ENCODE data around the gene ST7.

- TF ChIP-seq BHLHE40 (IDR thresholded peaks at IDR 0.05; ENCODE audit: borderline replicate concordance) (no peak), CTBP1 (IDR thresholded peaks at IDR 0.05; ENCODE audit: borderline replicate concordance) (no peak), FOXM1 (IDR thresholded peaks at IDR 0.05; ENCODE audit: borderline replicate concordance) (no peak)
These were observed 53.8 kb downstream of the ST7 start for GRCh38 chr7:117006907-117007684.

Data from HEK293T (cell line).